SK-N-SH treated with all-trans-retinoic acid at 6 μM for 48 hours (cell line): Measurements from ENCODE around the gene ZMYM5.
A peak's percentile ranks its signal among the peaks of the same experiment; 100 is the strongest.

ENCODE experiments used
- ATAC-seq: fragments of 200-7000 bp; cut with Tn5 transposase; 3 replicates; pipeline ENCODE4 v1.9.1; 2020; ENCODE audit warnings: mild to moderate bottlenecking, moderate library complexity
- ARNTL ChIP-seq: fragments of 450-650 bp; formaldehyde crosslinking; IDR thresholded peaks from 2 replicates; pipeline ENCODE4 v1.5.0; 2020; ENCODE audit warnings: low read depth, mild to moderate bottlenecking, moderate library complexity, borderline replicate concordance
- BACH2 ChIP-seq: fragments of 250-450 bp; sonication (Bioruptor Pico); IDR thresholded peaks from 2 replicates; pipeline ENCODE4 v1.9.0; 2021; ENCODE audit warnings: mild to moderate bottlenecking, borderline replicate concordance
- CREB5 ChIP-seq: fragments of 250-450 bp; sonication (Bioruptor Pico); IDR thresholded peaks from 2 replicates; pipeline ENCODE4 v1.5.1; 2020; ENCODE audit warnings: low read depth, mild to moderate bottlenecking, moderate library complexity
- CSDC2 ChIP-seq: fragments of 250-450 bp; sonication (Bioruptor Pico); IDR thresholded peaks from 2 replicates; pipeline ENCODE4 v1.5.0; 2020; ENCODE audit warnings: mild to moderate bottlenecking, moderate library complexity
- CSRNP3 ChIP-seq: fragments of 250-450 bp; sonication (Bioruptor Pico); IDR thresholded peaks from 2 replicates; pipeline ENCODE4 v1.5.1; 2021; ENCODE audit warnings: mild to moderate bottlenecking, moderate library complexity
- GLIS3 ChIP-seq: fragments of 250-450 bp; sonication (Bioruptor Pico); IDR thresholded peaks from 2 replicates; pipeline ENCODE4 v1.5.0; 2020; ENCODE audit warnings: mild to moderate bottlenecking, moderate library complexity
- ISL1 ChIP-seq: fragments of 250-450 bp; sonication (Bioruptor Pico); IDR thresholded peaks from 2 replicates; pipeline ENCODE4 v2.1.2; 2022; ENCODE audit warnings: mild to moderate bottlenecking, moderate library complexity
- RARB ChIP-seq: fragments of 250-450 bp; sonication (Bioruptor Pico); IDR thresholded peaks from 2 replicates; pipeline ENCODE4 v1.8.0; 2021; ENCODE audit warnings: mild to moderate bottlenecking, moderate library complexity
- SNAI2 ChIP-seq: fragments of 250-450 bp; sonication (Bioruptor Pico); IDR thresholded peaks from 2 replicates; pipeline ENCODE4 v1.5.0; 2020; ENCODE audit warnings: mild to moderate bottlenecking, moderate library complexity
- TCF4 ChIP-seq: fragments of 250-450 bp; sonication (Bioruptor Pico); IDR thresholded peaks from 2 replicates; pipeline ENCODE4 v1.8.0; 2021; ENCODE audit warnings: mild to moderate bottlenecking, moderate library complexity, borderline replicate concordance
- TSHZ2 ChIP-seq: fragments of 250-450 bp; sonication (Bioruptor Pico); IDR thresholded peaks from 2 replicates; pipeline ENCODE4 v1.5.0; 2020; ENCODE audit warnings: mild to moderate bottlenecking, moderate library complexity
- ZC3H10 ChIP-seq: fragments of 250-450 bp; sonication (Bioruptor Pico); IDR thresholded peaks from 2 replicates; pipeline ENCODE4 v1.5.1; 2021; ENCODE audit warnings: mild to moderate bottlenecking, moderate library complexity
- ZFP3 ChIP-seq: fragments of 250-450 bp; sonication (Bioruptor Pico); IDR thresholded peaks from 2 replicates; pipeline ENCODE4 v1.5.0; 2020; ENCODE audit warnings: mild to moderate bottlenecking, moderate library complexity
- ZFP30 ChIP-seq: fragments of 450-650 bp; formaldehyde crosslinking; IDR thresholded peaks from 2 replicates; pipeline ENCODE4 v1.5.0; 2022; ENCODE audit warnings: mild to moderate bottlenecking, moderate library complexity
- ZNF70 ChIP-seq: fragments of 450-650 bp; formaldehyde crosslinking; IDR thresholded peaks from 2 replicates; pipeline ENCODE4 v1.5.0; 2020; ENCODE audit warnings: mild to moderate bottlenecking, moderate library complexity
- ZNF8 ChIP-seq: fragments of 450-650 bp; formaldehyde crosslinking; IDR thresholded peaks from 2 replicates; pipeline ENCODE4 v1.5.0; 2020; ENCODE audit warnings: mild to moderate bottlenecking, moderate library complexity

Gene ZMYM5

GRCh38 chr13:19794631-19795030 is 68.8 kb downstream of the ZMYM5 start:
- TF ChIP-seq RARB (CRISPR knock-in tag) (no peak), ZNF8 (CRISPR knock-in tag) (no peak), CSRNP3 (no peak), ARNTL (CRISPR knock-in tag) (no peak), CREB5 (CRISPR knock-in tag) (no peak), ZFP30 (CRISPR knock-in tag) (no peak), TSHZ2 (no peak), TCF4 (CRISPR knock-in tag) (no peak)
- ATAC-seq = no peak

- TF ChIP-seq SNAI2 = no peak
- TF ChIP-seq TSHZ2 = no peak
- no peak for TF ChIP-seq ZFP3 (CRISPR knock-in tag)
- TF ChIP-seq ARNTL (CRISPR knock-in tag) = no peak
- no peak for TF ChIP-seq ISL1
- no peak for TF ChIP-seq RARB (CRISPR knock-in tag)
- no peak for TF ChIP-seq CSRNP3
- TF ChIP-seq ZFP30 (CRISPR knock-in tag) = no peak
- TF ChIP-seq ZNF70 = no peak
- no peak for TF ChIP-seq CSDC2 (CRISPR knock-in tag)
- no peak for ATAC-seq
Observed at GRCh38 chr13:19791953-19792537, 71.4 kb downstream of the ZMYM5 start.

GRCh38 chr13:19782727-19783682 is 80.4 kb downstream of the ZMYM5 start, which contains the start of gene PSPC1:
TSS of gene PSPC1 (minus strand) at chr13:19782945. CDS start at chr13:19782757, 188 bp downstream.
- peak; percentile 93 for ATAC-seq

GRCh38 chr13:19782049-19782726 is 81.3 kb downstream of the ZMYM5 start:
- peak; percentile 79 for ATAC-seq
- TF ChIP-seq ZFP3 (CRISPR knock-in tag) (no peak), CSDC2 (CRISPR knock-in tag) (no peak), GLIS3 (CRISPR knock-in tag) (0 out of 2 replicates have a peak, but pooled peaks have one; percentile 45), SNAI2 (no peak), BACH2 (no peak), ZC3H10 (CRISPR knock-in tag) (no peak)
- TF ChIP-seq, all 23 proteins: peak for 1
